Measurements from ENCODE around the gene UGT1A9.

The UGT1A9 gene

DNA sequence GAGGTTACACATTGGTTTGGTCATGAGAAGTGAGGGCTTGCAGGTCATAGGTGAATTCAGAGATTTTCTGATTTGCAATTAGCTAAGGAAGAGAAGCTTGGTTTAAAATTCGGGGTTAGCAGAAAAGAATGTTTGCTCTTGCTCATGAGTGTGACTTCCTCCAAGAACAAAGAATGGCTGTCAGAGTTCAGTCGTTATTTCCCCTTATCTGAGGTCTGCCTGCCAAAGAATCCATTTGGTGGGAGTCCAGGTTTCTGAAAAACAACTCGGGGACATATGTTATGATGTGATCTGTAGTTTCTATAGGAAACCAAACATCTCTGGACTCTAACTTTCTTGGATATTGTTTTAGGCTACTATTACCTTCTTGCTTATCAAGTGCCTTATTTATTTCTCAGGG lies 17.8 kb downstream of the UGT1A9 start:
- Histone ChIP-seq H3K27me3 (replicated peaks in 2 of 5; ENCODE audit: control insufficient read depth in 4 of 5, insufficient read depth in 5 of 5, low read length in 4 of 5) (no peaks in the 10 kb centered on the region), H3K4me3 (ENCODE audit: control insufficient read depth in 1 of 7, extremely low read depth in 1 of 7, insufficient read depth in 4 of 7, low read depth in 2 of 7, low read length in 6 of 7) (no peak overlapping the region), H3K36me3 (ENCODE audit: control insufficient read depth in 4 of 4, insufficient read depth in 4 of 4, low read length in 3 of 4) (no peaks in the 10 kb centered on the region), H3K27ac (ENCODE audit: insufficient read depth in 1 of 2, low read depth in 1 of 2, low read length in 2 of 2, poor library complexity in 1 of 2, severe bottlenecking in 2 of 2) (no peak overlapping the region), H3K4me1 (ENCODE audit: control extremely low read depth in 1 of 4, control insufficient read depth in 4 of 4, insufficient read depth in 4 of 4, low read length in 3 of 4) (peaks cover 2 to 22% (median 12%) of the 10 kb centered on the region in 4 experiments), H3K9me3 (ENCODE audit: control extremely low read depth in 1 of 5, control insufficient read depth in 4 of 5, insufficient read depth in 2 of 5, low read depth in 1 of 5, low read length in 4 of 5) (no peaks in the 10 kb centered on the region)
- CTCF ChIA-PET = no interaction called here
- POLR2A ChIA-PET = no interaction called here
- DNase-seq = peak in 2 of 3 donors; percentile 46 to 65
- 5% methylated on average over 2 of the region's 3 CpGs for WGBS (ENCODE audit: insufficient coverage)

DNA sequence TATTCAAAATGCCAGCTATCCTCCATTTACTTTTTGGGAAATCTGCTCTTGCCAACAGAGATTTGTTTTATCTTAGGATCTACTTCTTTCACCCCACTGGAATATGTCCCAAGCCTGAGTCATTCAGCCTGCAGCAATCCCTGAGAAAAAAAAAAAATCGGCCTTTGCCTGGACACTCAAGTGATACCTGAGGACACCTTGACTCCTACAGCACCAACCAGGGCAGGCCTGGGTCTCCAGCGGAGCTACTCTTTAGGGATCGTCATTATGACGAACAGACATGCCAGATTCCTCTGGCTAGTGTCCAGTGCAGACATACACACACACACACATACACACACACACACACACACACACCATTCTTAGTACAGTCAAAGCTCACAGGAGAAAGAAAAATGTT lies 18.7 kb downstream of the UGT1A9 start:
- H3K4me1 ChIP-seq (ENCODE audit: control extremely low read depth in 1 of 4, control insufficient read depth in 4 of 4, insufficient read depth in 4 of 4, low read length in 3 of 4) = peaks cover 2 to 22% (median 12%) of the 10 kb centered on the region in 4 experiments
- CTCF ChIA-PET = interaction anchor here (1.5 kb wide), 1 partner anchor 9 kb away, joined by 6 read pairs; no protein-coding TSS in a partner anchor
- no peak for DNase-seq
- POLR2A ChIA-PET = no interaction called here
- 100% methylated on average over 1 of the region's 4 CpGs for WGBS (ENCODE audit: insufficient coverage)
- H3K27ac ChIP-seq (ENCODE audit: insufficient read depth in 1 of 2, low read depth in 1 of 2, low read length in 2 of 2, poor library complexity in 1 of 2, severe bottlenecking in 2 of 2) = no peak overlapping the region
- no peak overlapping the region for H3K4me3 ChIP-seq (ENCODE audit: control insufficient read depth in 1 of 7, extremely low read depth in 1 of 7, insufficient read depth in 4 of 7, low read depth in 2 of 7, low read length in 6 of 7)
- no peaks in the 10 kb centered on the region for H3K27me3 ChIP-seq (replicated peaks in 2 of 5; ENCODE audit: control insufficient read depth in 4 of 5, insufficient read depth in 5 of 5, low read length in 4 of 5)
- H3K36me3 ChIP-seq (ENCODE audit: control insufficient read depth in 4 of 4, insufficient read depth in 4 of 4, low read length in 3 of 4) = no peaks in the 10 kb centered on the region
- H3K9me3 ChIP-seq (ENCODE audit: control extremely low read depth in 1 of 5, control insufficient read depth in 4 of 5, insufficient read depth in 2 of 5, low read depth in 1 of 5, low read length in 4 of 5) = no peaks in the 10 kb centered on the region

DNA sequence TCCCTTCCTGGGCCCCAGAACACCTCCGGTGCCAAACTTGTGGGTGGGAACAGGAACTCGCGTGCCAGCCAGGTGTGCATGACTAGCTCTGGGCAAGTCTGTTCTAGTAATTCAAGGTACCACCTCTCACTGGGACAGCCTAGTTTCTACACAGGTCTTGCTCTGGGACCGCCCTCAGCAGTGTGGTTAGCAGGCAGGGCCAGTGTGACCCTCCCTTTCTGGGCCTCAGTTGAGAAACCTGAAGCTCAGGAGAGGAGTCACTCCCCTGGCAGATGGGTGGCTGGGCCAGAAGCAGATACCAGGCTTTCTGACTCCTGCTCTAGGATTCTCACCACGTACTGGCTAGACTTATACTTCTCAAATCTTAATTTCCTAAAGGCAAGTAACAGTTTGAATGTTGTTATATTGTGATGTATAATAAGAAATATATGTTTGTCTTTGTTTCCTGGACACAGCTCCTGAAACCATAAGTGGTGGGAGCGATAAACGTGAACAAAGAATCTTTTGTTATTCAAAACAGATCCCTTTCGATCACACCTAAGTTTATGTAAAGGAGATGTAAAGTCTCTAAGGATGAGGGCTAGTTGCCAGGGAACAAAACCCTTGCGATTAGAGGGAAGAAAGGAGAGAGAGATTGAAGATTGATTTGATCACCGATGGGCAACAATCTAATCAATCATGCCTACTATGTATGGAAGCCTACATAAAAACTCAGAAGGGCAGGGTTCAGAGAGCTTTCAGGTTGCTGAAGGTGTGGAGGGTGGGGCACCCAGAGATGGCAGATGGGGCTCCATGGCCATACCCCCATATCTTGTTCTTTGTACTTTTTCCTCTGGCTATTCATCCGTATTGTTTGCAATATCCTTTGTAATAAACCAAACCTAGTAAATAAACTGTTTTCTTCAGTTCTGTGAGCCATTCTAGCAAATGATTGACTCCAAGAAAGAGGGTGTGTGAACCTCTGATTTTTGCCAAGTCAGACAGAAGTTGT lies 20.0 kb downstream of the UGT1A9 start:
- no peaks in the 10 kb centered on the region for H3K27me3 ChIP-seq (replicated peaks in 2 of 5; ENCODE audit: control insufficient read depth in 4 of 5, insufficient read depth in 5 of 5, low read length in 4 of 5)
- H3K9me3 ChIP-seq (ENCODE audit: control extremely low read depth in 1 of 5, control insufficient read depth in 4 of 5, insufficient read depth in 2 of 5, low read depth in 1 of 5, low read length in 4 of 5) = no peaks in the 10 kb centered on the region
- no peak overlapping the region for H3K4me3 ChIP-seq (ENCODE audit: control insufficient read depth in 1 of 7, extremely low read depth in 1 of 7, insufficient read depth in 4 of 7, low read depth in 2 of 7, low read length in 6 of 7)
- POLR2A ChIA-PET = no interaction called here
- no peaks in the 10 kb centered on the region for H3K36me3 ChIP-seq (ENCODE audit: control insufficient read depth in 4 of 4, insufficient read depth in 4 of 4, low read length in 3 of 4)
- DNase-seq = no peak
- H3K4me1 ChIP-seq (ENCODE audit: control extremely low read depth in 1 of 4, control insufficient read depth in 4 of 4, insufficient read depth in 4 of 4, low read length in 3 of 4) = peaks cover 2 to 22% (median 12%) of the 10 kb centered on the region in 4 experiments
- CTCF ChIA-PET = interaction anchor here (1.2 to 1.5 kb wide), 2 partner anchors 8 to 37 kb away, joined by 3 to 6 read pairs; partner anchors contain the start of gene UGT1A3
- H3K27ac ChIP-seq (ENCODE audit: insufficient read depth in 1 of 2, low read depth in 1 of 2, low read length in 2 of 2, poor library complexity in 1 of 2, severe bottlenecking in 2 of 2) = no peak overlapping the region
- WGBS (ENCODE audit: insufficient coverage) = 82% methylated on average over 6 of the region's 11 CpGs

DNA sequence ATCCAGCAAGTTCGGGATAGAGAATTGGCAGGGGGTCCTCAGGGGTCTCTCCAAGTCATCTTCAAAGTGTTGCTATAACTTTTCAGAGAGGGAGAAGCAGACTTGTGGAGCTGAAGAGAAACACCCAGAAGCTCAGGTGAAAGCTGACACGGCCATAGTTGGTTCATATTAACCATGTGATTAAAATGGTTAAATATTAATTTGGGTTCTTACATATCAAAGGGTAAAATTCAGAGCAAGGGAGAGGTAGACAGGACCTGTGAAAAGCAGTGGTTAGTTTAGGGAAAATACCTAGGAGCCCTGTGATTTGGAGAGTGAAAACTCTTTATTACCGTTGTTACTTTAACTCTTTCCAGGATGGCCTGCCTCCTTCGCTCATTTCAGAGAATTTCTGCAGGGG lies 20.9 kb downstream of the UGT1A9 start, which contains the start of gene UGT1A6:
Gene UGT1A6, plus strand, starts transcription at position 243 of the 400 bp plus-strand sequence. Its CDS starts 115 bp downstream, at position 358.
- Histone ChIP-seq H3K9me3 (ENCODE audit: control extremely low read depth in 1 of 5, control insufficient read depth in 4 of 5, insufficient read depth in 2 of 5, low read depth in 1 of 5, low read length in 4 of 5) (no peaks in the 10 kb centered on the region), H3K27me3 (replicated peaks in 2 of 5; ENCODE audit: control insufficient read depth in 4 of 5, insufficient read depth in 5 of 5, low read length in 4 of 5) (no peaks in the 10 kb centered on the region), H3K4me3 (ENCODE audit: control insufficient read depth in 1 of 7, extremely low read depth in 1 of 7, insufficient read depth in 4 of 7, low read depth in 2 of 7, low read length in 6 of 7) (no peak within 1 kb of the TSS), H3K27ac (ENCODE audit: insufficient read depth in 1 of 2, low read depth in 1 of 2, low read length in 2 of 2, poor library complexity in 1 of 2, severe bottlenecking in 2 of 2) (no peak within 1 kb of the TSS), H3K36me3 (ENCODE audit: control insufficient read depth in 4 of 4, insufficient read depth in 4 of 4, low read length in 3 of 4) (no peaks in the 10 kb centered on the region), H3K4me1 (ENCODE audit: control extremely low read depth in 1 of 4, control insufficient read depth in 4 of 4, insufficient read depth in 4 of 4, low read length in 3 of 4) (peaks cover 2 to 20% (median 12%) of the 10 kb centered on the region in 4 experiments)
- ChIA-PET CTCF (interaction anchor here (1.2 kb wide), 1 partner anchor 36 kb away, joined by 3 read pairs; the partner anchor contains the start of gene UGT1A3), POLR2A (no interaction called here)
- DNase-seq = no peak
- 100% methylated on average over 2 of the region's 4 CpGs for WGBS (ENCODE audit: insufficient coverage)

DNA sequence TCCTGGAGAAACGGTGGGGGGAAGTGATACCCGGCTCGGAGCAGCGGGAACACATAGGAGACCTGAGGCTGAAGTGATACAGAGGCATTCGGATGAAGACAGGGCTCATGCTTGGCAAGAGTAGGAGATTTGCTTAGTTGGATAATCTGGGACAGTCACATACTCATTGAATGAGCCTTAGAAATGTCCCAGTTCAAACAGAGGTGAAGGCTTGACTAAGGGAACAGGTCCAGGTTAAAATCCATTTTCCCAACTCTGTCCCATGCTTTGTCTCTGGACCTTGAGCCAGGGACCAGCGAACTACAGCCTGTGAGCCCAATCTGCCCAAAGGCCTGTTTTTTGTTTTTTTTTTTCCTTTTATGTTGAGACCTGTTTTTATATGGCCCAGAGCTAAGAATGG lies 22.3 kb downstream of the UGT1A9 start:
- Histone ChIP-seq H3K4me1 (ENCODE audit: control extremely low read depth in 1 of 4, control insufficient read depth in 4 of 4, insufficient read depth in 4 of 4, low read length in 3 of 4) (peaks cover 0 to 10% (median 6%) of the 10 kb centered on the region in 4 experiments), H3K27me3 (replicated peaks in 2 of 5; ENCODE audit: control insufficient read depth in 4 of 5, insufficient read depth in 5 of 5, low read length in 4 of 5) (no peaks in the 10 kb centered on the region), H3K9me3 (ENCODE audit: control extremely low read depth in 1 of 5, control insufficient read depth in 4 of 5, insufficient read depth in 2 of 5, low read depth in 1 of 5, low read length in 4 of 5) (no peaks in the 10 kb centered on the region), H3K27ac (ENCODE audit: insufficient read depth in 1 of 2, low read depth in 1 of 2, low read length in 2 of 2, poor library complexity in 1 of 2, severe bottlenecking in 2 of 2) (no peak overlapping the region), H3K4me3 (ENCODE audit: control insufficient read depth in 1 of 7, extremely low read depth in 1 of 7, insufficient read depth in 4 of 7, low read depth in 2 of 7, low read length in 6 of 7) (no peak overlapping the region), H3K36me3 (ENCODE audit: control insufficient read depth in 4 of 4, insufficient read depth in 4 of 4, low read length in 3 of 4) (no peaks in the 10 kb centered on the region)
- no peak for DNase-seq
- POLR2A ChIA-PET = no interaction called here
- 96% methylated on average over 4 of the region's 6 CpGs for whole genome bisulfite sequencing (ENCODE audit: insufficient coverage)
- CTCF ChIA-PET = no interaction called here

DNA sequence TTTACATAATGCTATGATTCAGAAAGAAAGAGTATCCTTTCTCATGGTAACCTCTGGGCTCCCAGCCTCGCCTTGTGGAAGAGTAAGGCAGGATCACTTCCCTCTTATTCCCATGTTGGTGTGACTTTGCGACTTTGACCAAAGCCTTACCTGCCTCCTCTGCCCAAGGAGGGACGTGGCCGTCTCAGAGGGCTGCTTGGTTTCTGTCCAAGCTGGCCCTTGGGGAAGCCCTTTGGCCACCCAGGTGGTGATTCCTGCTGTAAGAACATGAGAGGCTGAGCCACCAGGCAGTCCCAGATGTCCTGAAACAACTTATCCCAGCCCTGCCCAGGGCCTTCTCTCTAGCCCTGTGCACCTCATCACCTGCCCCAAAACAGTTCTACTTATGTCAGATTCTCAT lies 27.0 kb downstream of the UGT1A9 start:
- Histone ChIP-seq H3K4me1 (ENCODE audit: control extremely low read depth in 1 of 4, control insufficient read depth in 4 of 4, insufficient read depth in 4 of 4, low read length in 3 of 4) (peaks cover 0 to 17% (median 7%) of the 10 kb centered on the region in 4 experiments), H3K36me3 (ENCODE audit: control insufficient read depth in 4 of 4, insufficient read depth in 4 of 4, low read length in 3 of 4) (no peaks in the 10 kb centered on the region), H3K9me3 (ENCODE audit: control extremely low read depth in 1 of 5, control insufficient read depth in 4 of 5, insufficient read depth in 2 of 5, low read depth in 1 of 5, low read length in 4 of 5) (no peaks in the 10 kb centered on the region), H3K27me3 (replicated peaks in 2 of 5; ENCODE audit: control insufficient read depth in 4 of 5, insufficient read depth in 5 of 5, low read length in 4 of 5) (no peaks in the 10 kb centered on the region), H3K27ac (ENCODE audit: insufficient read depth in 1 of 2, low read depth in 1 of 2, low read length in 2 of 2, poor library complexity in 1 of 2, severe bottlenecking in 2 of 2) (no peak overlapping the region), H3K4me3 (ENCODE audit: control insufficient read depth in 1 of 7, extremely low read depth in 1 of 7, insufficient read depth in 4 of 7, low read depth in 2 of 7, low read length in 6 of 7) (no peak overlapping the region)
- no peak for DNase-seq
- CTCF ChIA-PET = interaction anchor here (0.5 to 2.0 kb wide), 2 partner anchors 8 to 169 kb away, joined by 3 to 6 read pairs; partner anchors contain the start of gene MSL3B
- POLR2A ChIA-PET = no interaction called here
- 95% methylated on average over 4 of the region's 4 CpGs for WGBS (ENCODE audit: insufficient coverage)

All from common myeloid progenitor, CD34-positive (primary cell).